Mesothelial cell of epicardium (in vitro differentiated cells): Measurements from ENCODE around the gene EFNA3. TPM values are rescaled to one million over a fixed set of nuclear protein-coding genes. Genes with fewer than 3 reads are reported as not detected.

Source experiments
- DNase-seq, 2 experiments: peaks; one replicate each; pipeline ENCODE4 v3.0.0; 2021; ENCODE audit warnings: low spot score in 2 of 2; ENCODE audit not compliant: unreplicated experiment in 2 of 2
- H3K27ac Mint-ChIP-seq: 2 replicates; pipeline ENCODE4 v1.8.0; 2021; ENCODE audit warnings: mixed read lengths
- H3K27me3 Mint-ChIP-seq: 2 replicates; pipeline ENCODE4 v1.8.0; 2021; ENCODE audit warnings: low read depth, mixed read lengths
- H3K36me3 Mint-ChIP-seq: 2 replicates; pipeline ENCODE4 v1.8.0; 2021; ENCODE audit warnings: mixed read lengths
- H3K4me1 Mint-ChIP-seq: 2 replicates; pipeline ENCODE4 v1.8.0; 2021; ENCODE audit warnings: mixed read lengths
- H3K4me3 Mint-ChIP-seq: 2 replicates; pipeline ENCODE4 v1.8.0; 2021; ENCODE audit warnings: mild to moderate bottlenecking, moderate library complexity, mixed read lengths
- H3K9me3 Mint-ChIP-seq: 2 replicates; pipeline ENCODE4 v1.8.0; 2021; ENCODE audit warnings: mixed read lengths
- total RNA-seq: library from RNA; stranded (reverse); gene quantifications from 3 replicates; pipeline ENCODE4 v1.2.1, GENCODE V29; 2021
- TF ChIP-seq, protein P1 (sequence below): fragments of 200-600 bp; sonication (generic); IDR thresholded peaks from one replicate; pipeline ENCODE4 v1.5.0; 2021; ENCODE audit warnings: antibody characterized with exemption; ENCODE audit not compliant: unreplicated experiment

Gene EFNA3
- total RNA-seq, 1 donor from 2014 or later = 14.6 TPM

DNA sequence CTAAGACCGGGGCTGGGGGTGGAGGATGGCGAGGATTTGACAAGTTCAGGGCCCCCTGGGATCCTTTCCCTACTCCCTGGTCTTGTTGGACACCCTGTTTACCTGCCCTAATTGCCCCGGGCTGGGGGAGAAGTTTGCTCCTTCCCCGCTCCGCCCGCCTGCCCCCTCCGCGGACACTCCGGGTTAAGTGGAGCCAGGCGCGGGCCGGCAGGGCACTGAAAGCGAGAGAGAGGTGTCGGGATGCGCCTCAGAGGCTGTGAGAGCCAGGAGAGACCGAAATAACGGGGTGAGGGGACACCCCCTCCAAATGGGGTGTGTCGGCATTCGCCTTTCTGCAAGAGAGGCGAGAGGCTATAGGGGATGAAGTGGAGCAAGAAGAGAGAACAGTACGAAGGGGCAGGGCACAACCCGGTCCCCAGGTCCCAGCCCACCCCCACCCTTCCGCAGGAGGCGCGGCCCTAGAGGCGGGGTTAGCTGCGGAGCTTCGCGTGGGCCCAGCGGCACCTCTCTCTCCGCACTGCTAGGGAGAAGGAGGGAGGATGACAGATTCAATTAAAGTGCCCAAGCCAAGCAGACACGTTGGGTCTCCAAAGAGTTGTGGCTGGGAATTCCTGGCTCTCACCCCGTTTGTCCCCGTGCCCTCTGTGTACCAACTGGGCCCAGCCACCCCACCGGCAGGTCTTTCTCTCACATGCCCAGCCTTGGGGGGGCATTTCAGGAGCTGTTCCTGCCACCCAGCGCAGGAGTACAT is 3.8 kb downstream of the EFNA3 start:
- Mint-ChIP-seq H3K27me3 (peaks cover 41% of the 10 kb centered on the region), H3K9me3 (no peaks in the 10 kb centered on the region), H3K36me3 (no peaks in the 10 kb centered on the region), H3K4me1 (peaks cover 52% of the 10 kb centered on the region), H3K27ac (no peak overlapping the region), H3K4me3 (peak overlapping the region; percentile 55)
- no peak for DNase-seq
- TF ChIP-seq, protein P1, sequence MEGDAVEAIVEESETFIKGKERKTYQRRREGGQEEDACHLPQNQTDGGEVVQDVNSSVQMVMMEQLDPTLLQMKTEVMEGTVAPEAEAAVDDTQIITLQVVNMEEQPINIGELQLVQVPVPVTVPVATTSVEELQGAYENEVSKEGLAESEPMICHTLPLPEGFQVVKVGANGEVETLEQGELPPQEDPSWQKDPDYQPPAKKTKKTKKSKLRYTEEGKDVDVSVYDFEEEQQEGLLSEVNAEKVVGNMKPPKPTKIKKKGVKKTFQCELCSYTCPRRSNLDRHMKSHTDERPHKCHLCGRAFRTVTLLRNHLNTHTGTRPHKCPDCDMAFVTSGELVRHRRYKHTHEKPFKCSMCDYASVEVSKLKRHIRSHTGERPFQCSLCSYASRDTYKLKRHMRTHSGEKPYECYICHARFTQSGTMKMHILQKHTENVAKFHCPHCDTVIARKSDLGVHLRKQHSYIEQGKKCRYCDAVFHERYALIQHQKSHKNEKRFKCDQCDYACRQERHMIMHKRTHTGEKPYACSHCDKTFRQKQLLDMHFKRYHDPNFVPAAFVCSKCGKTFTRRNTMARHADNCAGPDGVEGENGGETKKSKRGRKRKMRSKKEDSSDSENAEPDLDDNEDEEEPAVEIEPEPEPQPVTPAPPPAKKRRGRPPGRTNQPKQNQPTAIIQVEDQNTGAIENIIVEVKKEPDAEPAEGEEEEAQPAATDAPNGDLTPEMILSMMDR = no peak

DNA sequence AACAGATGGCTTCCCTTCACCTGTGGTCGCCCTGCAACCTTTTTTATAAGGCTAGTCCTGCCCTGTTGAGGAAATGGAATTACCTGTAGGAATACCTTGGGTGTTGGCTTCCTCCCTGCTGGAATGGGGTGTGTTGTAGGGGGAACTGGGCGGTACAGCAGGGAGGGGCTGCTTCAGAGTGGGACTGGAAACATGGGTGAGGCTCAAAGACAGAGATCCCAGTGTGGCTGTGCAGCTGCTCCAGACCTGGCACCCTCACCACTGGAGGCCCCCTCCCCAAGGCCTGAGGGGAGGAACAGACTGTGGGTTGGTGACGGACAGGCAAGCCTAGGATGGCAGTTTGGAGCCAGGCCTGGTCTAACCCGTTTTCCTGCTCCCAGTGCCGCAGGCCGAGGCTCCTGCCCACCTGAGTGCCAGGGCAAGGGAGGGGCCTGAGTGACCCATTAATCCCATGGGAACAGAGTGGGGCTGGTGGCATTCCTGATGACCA is 4.5 kb downstream of the EFNA3 start:
- H3K27ac Mint-ChIP-seq = no peak overlapping the region
- H3K4me3 Mint-ChIP-seq = peak overlapping the region; percentile 55
- H3K27me3 Mint-ChIP-seq = peaks cover 41% of the 10 kb centered on the region
- H3K9me3 Mint-ChIP-seq = no peaks in the 10 kb centered on the region
- TF ChIP-seq, protein P1 = no peak
- H3K4me1 Mint-ChIP-seq = peaks cover 48% of the 10 kb centered on the region
- no peak for DNase-seq
- H3K36me3 Mint-ChIP-seq = no peaks in the 10 kb centered on the region

DNA sequence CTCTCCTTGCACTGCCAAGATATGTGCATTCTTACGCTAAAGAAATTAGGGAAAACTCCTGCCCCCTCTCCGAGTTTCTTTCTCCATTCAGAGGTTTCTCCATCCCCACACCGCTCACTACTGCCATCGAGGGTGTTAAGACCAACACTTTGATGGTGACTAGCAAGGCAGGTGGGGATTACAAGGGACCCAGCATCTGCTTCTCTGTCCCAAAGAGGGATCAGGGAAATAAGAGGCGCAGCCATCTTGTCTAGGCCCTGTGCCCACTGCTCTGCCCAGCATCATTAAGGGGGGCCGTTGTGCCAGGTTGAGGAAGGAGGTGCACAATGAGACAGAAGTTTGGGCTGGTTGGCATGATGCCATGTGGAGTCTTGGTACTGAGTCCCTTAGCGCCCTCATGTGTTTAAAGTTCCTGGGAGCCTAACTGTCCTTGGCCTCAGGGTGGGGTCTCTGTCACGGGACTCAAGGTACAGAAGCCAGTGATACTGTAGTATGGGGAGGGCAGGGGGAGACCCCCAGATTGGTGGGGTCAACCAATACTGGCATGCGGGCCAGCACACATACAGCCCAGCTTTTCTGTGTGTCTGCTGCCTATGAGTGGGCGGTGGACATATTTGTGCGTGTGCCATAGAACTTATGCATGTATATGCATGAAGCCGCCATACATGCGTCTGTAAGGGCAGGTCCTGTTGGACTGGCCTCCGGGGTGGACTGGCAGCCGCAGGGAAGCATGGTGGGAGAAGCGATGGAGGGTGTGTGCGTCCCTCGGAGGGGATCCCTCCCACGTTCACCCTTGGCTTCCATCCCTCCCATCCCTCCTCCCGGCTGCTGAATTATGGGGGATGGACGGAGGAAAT is 5.5 kb downstream of the EFNA3 start:
- Mint-ChIP-seq H3K27me3 (peaks cover 41% of the 10 kb centered on the region), H3K4me1 (peaks cover 44% of the 10 kb centered on the region), H3K4me3 (peak overlapping the region; percentile 96), H3K9me3 (no peaks in the 10 kb centered on the region), H3K27ac (peak overlapping the region; percentile 98), H3K36me3 (no peaks in the 10 kb centered on the region)
- DNase-seq = no peak
- TF ChIP-seq, protein P1 = no peak

DNA sequence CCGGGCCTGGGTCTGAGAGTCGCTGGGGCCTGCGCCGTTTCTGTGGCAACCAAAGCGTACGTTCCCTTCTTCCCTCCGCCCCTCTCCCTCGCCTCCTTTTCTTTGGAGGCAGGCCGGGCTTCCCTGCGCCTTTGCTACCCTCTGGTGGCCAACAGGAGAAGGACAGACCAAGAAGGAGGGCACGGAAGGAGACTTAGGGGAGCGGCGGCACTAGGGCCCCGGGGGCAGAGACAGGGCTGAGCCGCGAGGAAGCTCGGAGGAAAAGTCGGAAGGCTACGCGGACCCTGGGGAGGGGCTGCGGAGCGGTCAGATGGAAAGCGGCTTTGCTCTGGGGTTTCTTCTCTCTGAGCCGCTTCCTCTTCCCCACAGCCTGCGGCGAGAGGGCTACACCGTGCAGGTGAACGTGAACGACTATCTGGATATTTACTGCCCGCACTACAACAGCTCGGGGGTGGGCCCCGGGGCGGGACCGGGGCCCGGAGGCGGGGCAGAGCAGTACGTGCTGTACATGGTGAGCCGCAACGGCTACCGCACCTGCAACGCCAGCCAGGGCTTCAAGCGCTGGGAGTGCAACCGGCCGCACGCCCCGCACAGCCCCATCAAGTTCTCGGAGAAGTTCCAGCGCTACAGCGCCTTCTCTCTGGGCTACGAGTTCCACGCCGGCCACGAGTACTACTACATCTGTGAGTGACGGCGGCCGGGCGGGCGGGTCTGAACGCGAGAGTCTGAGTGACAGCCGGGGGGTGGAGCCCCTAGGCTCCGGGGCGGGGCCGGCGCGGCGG is 6.3 kb downstream of the EFNA3 start:
- H3K4me1 Mint-ChIP-seq = peaks cover 39% of the 10 kb centered on the region
- DNase-seq = peak; percentile 84 to 94
- H3K36me3 Mint-ChIP-seq = no peaks in the 10 kb centered on the region
- peak overlapping the region; percentile 98 for H3K27ac Mint-ChIP-seq
- H3K27me3 Mint-ChIP-seq = peaks cover 33% of the 10 kb centered on the region
- no peaks in the 10 kb centered on the region for H3K9me3 Mint-ChIP-seq
- TF ChIP-seq, protein P1 = peak; percentile 91
- peak overlapping the region; percentile 96 for H3K4me3 Mint-ChIP-seq

DNA sequence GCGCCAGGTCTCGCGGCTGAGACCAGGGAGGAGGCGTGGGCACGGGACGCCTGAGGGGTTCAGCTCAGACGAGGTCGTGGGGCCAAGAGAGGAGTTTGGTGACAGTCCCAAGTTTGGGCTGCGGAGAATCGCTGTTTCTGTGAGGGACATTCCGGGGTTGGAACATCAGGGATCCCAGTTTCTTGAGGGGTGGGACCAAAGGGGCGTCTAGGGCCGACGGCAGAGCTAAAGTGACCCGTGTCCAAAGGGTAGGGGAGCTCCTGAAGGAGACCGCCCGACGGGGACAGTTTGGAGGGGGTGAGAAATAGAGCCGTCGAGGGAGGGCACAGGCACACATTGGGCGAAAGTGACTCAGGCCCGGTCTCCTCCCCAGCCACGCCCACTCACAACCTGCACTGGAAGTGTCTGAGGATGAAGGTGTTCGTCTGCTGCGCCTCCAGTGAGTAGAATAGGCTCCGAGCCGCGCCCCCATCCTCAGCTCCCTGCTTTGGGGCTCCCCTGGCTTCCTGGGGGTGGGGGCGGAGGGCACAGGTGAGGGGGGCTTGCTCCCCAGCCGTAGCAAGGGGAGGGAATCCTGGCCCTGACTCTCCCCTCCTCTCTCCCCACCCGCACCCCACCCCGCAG is 7.0 kb downstream of the EFNA3 start:
- H3K9me3 Mint-ChIP-seq = no peaks in the 10 kb centered on the region
- TF ChIP-seq, protein P1 = no peak
- peaks cover 39% of the 10 kb centered on the region for H3K4me1 Mint-ChIP-seq
- peak in 1 of 2 experiments; percentile 62 for DNase-seq
- H3K36me3 Mint-ChIP-seq = no peaks in the 10 kb centered on the region
- peak overlapping the region; percentile 96 for H3K4me3 Mint-ChIP-seq
- peaks cover 33% of the 10 kb centered on the region for H3K27me3 Mint-ChIP-seq
- H3K27ac Mint-ChIP-seq = peak overlapping the region; percentile 98
